HG03520 (cell line): ENCODE measurements around the gene PCNX3.
"Not testable (repeated sequence)": the region's sequence is repeated elsewhere in the genome, so short reads cannot be mapped to it uniquely, and the experiment has no call there.

Source experiments
- ATAC-seq: cut with Tn5 transposase; IDR thresholded peaks from one replicate; pipeline ENCODE4 v1.9.1; 2021; ENCODE audit warnings: mild to moderate bottlenecking, moderate library complexity; ENCODE audit not compliant: unreplicated experiment

The PCNX3 gene

GRCh38 chr11:65637794-65638419 lies 22.3 kb downstream of the PCNX3 start, which contains the start of gene SIPA1:
SIPA1 (plus strand) TSS chr11:65638101; CDS start chr11:65640922, 2,821 bp downstream.
- peak; percentile 39 for ATAC-seq

- not testable (repeated sequence) for ATAC-seq
These were observed 23.6 kb downstream of the PCNX3 start for GRCh38 chr11:65639228-65639597.

GRCh38 chr11:65639623-65640482 lies 24.3 kb downstream of the PCNX3 start:
- no peak for ATAC-seq

- ATAC-seq, result no peak
These were observed 25.1 kb downstream of the PCNX3 start for GRCh38 chr11:65640483-65641296.

- ATAC-seq, result no peak
These were observed 25.9 kb downstream of the PCNX3 start for GRCh38 chr11:65641297-65642013.

- no peak for ATAC-seq
These were observed 26.6 kb downstream of the PCNX3 start for GRCh38 chr11:65642014-65642671.

GRCh38 chr11:65643971-65644370 lies 28.4 kb downstream of the PCNX3 start:
- ATAC-seq, result no peak

- no peak for ATAC-seq
These were observed 29.3 kb downstream of the PCNX3 start for GRCh38 chr11:65644837-65645236.

GRCh38 chr11:65645710-65646109 lies 30.1 kb downstream of the PCNX3 start:
- no peak for ATAC-seq

- ATAC-seq, result no peak
These were observed 30.8 kb downstream of the PCNX3 start for GRCh38 chr11:65646288-65646957.

GRCh38 chr11:65646958-65647701 lies 31.6 kb downstream of the PCNX3 start:
- no peak for ATAC-seq

GRCh38 chr11:65648997-65649493 lies 33.5 kb downstream of the PCNX3 start:
- ATAC-seq, result no peak

GRCh38 chr11:65649656-65650546 lies 34.3 kb downstream of the PCNX3 start:
- no peak for ATAC-seq

- ATAC-seq, result no peak
These were observed 35.2 kb downstream of the PCNX3 start for GRCh38 chr11:65650547-65651338.

- ATAC-seq, result no peak
These were observed 35.7 kb downstream of the PCNX3 start for GRCh38 chr11:65651339-65651588.

- ATAC-seq, result no peak
These were observed 36.3 kb downstream of the PCNX3 start for GRCh38 chr11:65651589-65652510.
